ENCODE results near the gene ST6GALNAC4. TPM values are rescaled to one million over a fixed set of nuclear protein-coding genes. Genes with fewer than 3 reads are reported as not detected.

Gene ST6GALNAC4
- total and polyA plus RNA-seq, 2 donors (not counting 1 experiment from before 2014, with no cell fraction given), result 80.5 to 199 TPM

DNA sequence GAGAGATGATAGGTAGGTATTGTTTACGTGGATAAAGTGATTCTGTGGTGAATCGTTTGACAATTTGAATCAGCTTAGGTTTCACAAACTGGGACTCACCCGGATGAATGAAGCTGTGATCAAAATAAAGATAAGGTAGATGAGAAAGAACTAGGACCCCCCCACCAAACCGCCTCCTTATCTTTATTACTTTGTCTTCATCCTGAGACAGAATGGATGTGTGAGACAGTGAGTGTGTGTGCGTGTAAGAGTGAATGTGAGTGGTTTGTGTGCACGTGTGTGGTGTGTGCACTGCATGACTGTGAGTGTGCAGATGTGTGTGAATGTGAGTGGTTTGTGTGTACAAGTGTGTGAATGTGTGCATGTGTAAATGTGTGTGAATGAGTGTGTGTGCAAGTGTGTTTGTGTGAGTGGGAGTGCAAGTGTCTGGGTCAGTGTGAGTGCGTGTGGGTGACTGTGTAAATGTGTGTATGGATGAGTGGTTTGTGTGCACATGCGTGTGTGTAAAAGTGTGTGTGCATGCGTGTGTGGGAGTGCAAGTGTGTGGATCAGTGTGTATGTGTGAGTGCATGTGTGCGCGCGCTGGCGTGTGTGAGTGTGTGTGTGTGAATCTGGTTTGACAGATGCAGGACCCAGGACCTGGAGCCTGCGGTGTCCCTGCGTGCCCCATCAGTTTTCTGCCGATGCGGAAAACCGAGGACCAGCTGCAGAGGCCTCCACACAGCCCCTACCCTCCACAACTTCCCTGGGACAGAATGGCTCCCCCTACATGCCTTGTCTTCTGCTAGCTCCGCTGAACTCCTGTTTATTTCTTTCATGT is 51.0 kb downstream of the ST6GALNAC4 start:
- Histone ChIP-seq H3K4me2 (replicated peaks; ENCODE audit: low read depth, low read length, poor library complexity, severe bottlenecking) (peak overlapping the region; percentile 53), H3K36me3 (replicated peaks in 1 of 2; ENCODE audit: control extremely low read depth in 1 of 2, control insufficient read depth in 1 of 2, extremely low read depth in 1 of 2, insufficient read depth in 2 of 2, low read length in 1 of 2) (no peaks in the 10 kb centered on the region), H3K4me3 (ENCODE audit: control extremely low read depth in 1 of 5, extremely low read depth in 1 of 5, insufficient read depth in 1 of 5, low read depth in 2 of 5, low read length in 4 of 5) (no peak overlapping the region), H3K79me2 (ENCODE audit: control insufficient read depth, insufficient read depth, low read length) (no peaks in the 10 kb centered on the region), H3K27ac (ENCODE audit: low read length in 2 of 2) (peak overlapping the region; percentile 63 to 73), H3K9ac (ENCODE audit: low read length) (no peak overlapping the region), H3K27me3 (replicated peaks in 1 of 4; ENCODE audit: control extremely low read depth in 1 of 4, control insufficient read depth in 3 of 4, insufficient read depth in 4 of 4, low read length in 3 of 4) (no peaks in the 10 kb centered on the region), H3K4me1 (ENCODE audit: control insufficient read depth in 2 of 2, insufficient read depth in 2 of 2, low read length in 2 of 2) (peaks cover 42 to 58% of the 10 kb centered on the region in 2 donors), H4K20me1 (ENCODE audit: control insufficient read depth, insufficient read depth, low read length, poor library complexity, severe bottlenecking) (no peaks in the 10 kb centered on the region), H2AFZ (ENCODE audit: insufficient read depth, low read depth, low read length, poor library complexity, severe bottlenecking) (peak overlapping the region; percentile 70), H3K9me3 (ENCODE audit: control extremely low read depth in 1 of 3, control insufficient read depth in 2 of 3, insufficient read depth in 1 of 3, low read length in 2 of 3) (no peaks in the 10 kb centered on the region)
- Mint-ChIP-seq H3K4me3 (peak overlapping the region; percentile 21), H3K4me1 (peaks cover 49% of the 10 kb centered on the region), H3K9me3 (ENCODE audit: insufficient read depth) (no peaks in the 10 kb centered on the region), H3K27me3 (no peaks in the 10 kb centered on the region), H3K27ac (peak overlapping the region; percentile 93)
- 73% methylated on average over 11 of the region's 19 CpGs for WGBS (ENCODE audit: insufficient coverage)
- DNase-seq (peak; percentile 45), ATAC-seq (ENCODE audit: low read depth) (no peak)
- CTCF ChIA-PET, result interaction anchor here (0.6 to 13.7 kb wide), 18 partner anchors 11 to 362 kb away, joined by 3 to 237 read pairs (median 4); partner anchors contain the start of genes CDK9, ENG, FPGS and SH2D3C
- intact Hi-C loops (cut with micrococcal nuclease), result loop anchor here (2.0 kb wide), 1 partner anchor 63 kb away; the partner anchor contains the start of gene FPGS
- TF ChIP-seq, protein P1, sequence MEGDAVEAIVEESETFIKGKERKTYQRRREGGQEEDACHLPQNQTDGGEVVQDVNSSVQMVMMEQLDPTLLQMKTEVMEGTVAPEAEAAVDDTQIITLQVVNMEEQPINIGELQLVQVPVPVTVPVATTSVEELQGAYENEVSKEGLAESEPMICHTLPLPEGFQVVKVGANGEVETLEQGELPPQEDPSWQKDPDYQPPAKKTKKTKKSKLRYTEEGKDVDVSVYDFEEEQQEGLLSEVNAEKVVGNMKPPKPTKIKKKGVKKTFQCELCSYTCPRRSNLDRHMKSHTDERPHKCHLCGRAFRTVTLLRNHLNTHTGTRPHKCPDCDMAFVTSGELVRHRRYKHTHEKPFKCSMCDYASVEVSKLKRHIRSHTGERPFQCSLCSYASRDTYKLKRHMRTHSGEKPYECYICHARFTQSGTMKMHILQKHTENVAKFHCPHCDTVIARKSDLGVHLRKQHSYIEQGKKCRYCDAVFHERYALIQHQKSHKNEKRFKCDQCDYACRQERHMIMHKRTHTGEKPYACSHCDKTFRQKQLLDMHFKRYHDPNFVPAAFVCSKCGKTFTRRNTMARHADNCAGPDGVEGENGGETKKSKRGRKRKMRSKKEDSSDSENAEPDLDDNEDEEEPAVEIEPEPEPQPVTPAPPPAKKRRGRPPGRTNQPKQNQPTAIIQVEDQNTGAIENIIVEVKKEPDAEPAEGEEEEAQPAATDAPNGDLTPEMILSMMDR (IDR thresholded peaks at IDR 0.05), result no peak
- TF ChIP-seq EZH2 (IDR thresholded peaks at IDR 0.05; ENCODE audit: borderline replicate concordance, insufficient read depth, low read depth, low read length, poor library complexity, severe bottlenecking), result no peak
- POLR2A ChIA-PET, result interaction anchor here (0.8 to 1.8 kb wide), 7 partner anchors 12 to 95 kb away, joined by 3 to 7 read pairs (median 4); partner anchors contain the start of genes CDK9, FPGS and SH2D3C

All from B cell (primary cell).